HepG2 (cell line): ENCODE measurements around the gene TRIM54. TPM values are rescaled to one million over a fixed set of nuclear protein-coding genes. Genes with fewer than 3 reads are reported as not detected.

Experiments
- AGO2 ChIP-seq: fragments of 200-400 bp; formaldehyde crosslinking; optimal IDR thresholded peaks from 2 replicates; pipeline ENCODE3; 2017; ENCODE audit warnings: mild to moderate bottlenecking, low read depth, low read length, moderate library complexity
- CEBPZ ChIP-seq: IDR thresholded peaks from 2 replicates; pipeline ENCODE4 v1.6.1; 2012; ENCODE audit warnings: low read length, improper control_type of control experiment
- ELF4 ChIP-seq: sonication (generic); formaldehyde crosslinking; IDR thresholded peaks from 2 replicates; pipeline ENCODE4 v1.5.0; 2020; ENCODE audit warnings: missing genetic modification reagents, mild to moderate bottlenecking, moderate library complexity, borderline replicate concordance
- FOSL2 ChIP-seq: sonication (generic); formaldehyde crosslinking; IDR thresholded peaks from 2 replicates; pipeline ENCODE4 v1.4.0; 2020; ENCODE audit warnings: missing genetic modification reagents
- FOXP4 ChIP-seq: sonication (generic); formaldehyde crosslinking; IDR thresholded peaks from 2 replicates; pipeline ENCODE4 v1.4.0; 2020; ENCODE audit warnings: missing genetic modification reagents
- KDM4B ChIP-seq: sonication (generic); formaldehyde crosslinking; IDR thresholded peaks from 2 replicates; pipeline ENCODE4 v1.4.0; 2020; ENCODE audit warnings: missing genetic modification reagents
- MXI1 ChIP-seq: IDR thresholded peaks from 3 replicates; pipeline ENCODE4 v1.6.1; 2012; ENCODE audit warnings: low read depth, low read length, inconsistent platforms, borderline replicate concordance
- TRAFD1 ChIP-seq: sonication (generic); formaldehyde crosslinking; IDR thresholded peaks from 2 replicates; pipeline ENCODE4 v1.5.1; 2020; ENCODE audit warnings: missing genetic modification reagents, mild to moderate bottlenecking, borderline replicate concordance
- ZHX2 ChIP-seq, 2 experiments: sonication (generic) in 1 of 2; formaldehyde crosslinking in 1 of 2; IDR thresholded peaks; 2 replicates each; pipeline versions ENCODE4 v1.6.1 to v1.9.0; 2014 to 2022; ENCODE audit warnings: antibody characterized with exemption in 1 of 2, borderline replicate concordance in 1 of 2, inconsistent platforms in 1 of 2, low read depth in 1 of 2, missing genetic modification reagents in 1 of 2
- ZIK1 ChIP-seq: sonication (generic); formaldehyde crosslinking; IDR thresholded peaks from 2 replicates; pipeline ENCODE4 v1.5.0; 2020; ENCODE audit warnings: mild to moderate bottlenecking, low read depth, missing genetic modification reagents, borderline replicate concordance
- ZNF136 ChIP-seq: sonication (generic); formaldehyde crosslinking; IDR thresholded peaks from 2 replicates; pipeline ENCODE4 v1.8.1; 2022; ENCODE audit warnings: low read depth, mild to moderate bottlenecking, moderate library complexity, missing genetic modification reagents
- ZNF335 ChIP-seq: sonication (generic); formaldehyde crosslinking; IDR thresholded peaks from 2 replicates; pipeline ENCODE4 v1.4.0; 2020; ENCODE audit warnings: missing genetic modification reagents
- ZNF460 ChIP-seq: sonication (generic); formaldehyde crosslinking; IDR thresholded peaks from 2 replicates; pipeline ENCODE4 v1.5.1; 2020; ENCODE audit warnings: missing genetic modification reagents, mild to moderate bottlenecking, borderline replicate concordance
- ZNF709 ChIP-seq: sonication (generic); formaldehyde crosslinking; IDR thresholded peaks from 2 replicates; pipeline ENCODE4 v1.5.0; 2020; ENCODE audit warnings: mild to moderate bottlenecking, missing genetic modification reagents
- polyA plus RNA-seq, 8 experiments: library from polyadenylated mRNA; depleted of rRNA in 3 of 8; stranded (reverse) in 7 of 8; unstranded in 1 of 8; fragments of >200 nt; fragmentation: Illumina TruSeq in 4 of 8; extraction: Trizol in 4 of 8; gene quantifications; 2 replicates each; pipeline versions ENCODE4 v1.2.1 to v1.2.3, GENCODE V29; 2011 to 2016; ENCODE audit warnings: low read depth in 4 of 8, missing spikeins in 1 of 8, mixed read lengths in 1 of 8; ENCODE audit not compliant: insufficient read depth in 1 of 8
- total RNA-seq, 5 experiments: library from RNA; depleted of rRNA; stranded (reverse); fragments of >200 nt; fragmentation: Illumina TruSeq; extraction: Trizol; gene quantifications; 2 replicates each; pipeline ENCODE4 v1.2.3, GENCODE V29; 2016; ENCODE audit warnings: low read depth in 1 of 5

The TRIM54 gene
- total and polyA plus RNA-seq, 2 of the 13 experiments (the other 11 are each of a cell fraction or from before 2014, with no cell fraction given) = 0.07 to 0.13 TPM

- TF ChIP-seq FOXP4 (CRISPR knock-in tag) = peak; percentile 59; the same call in 1 of the 2 replicates
- 0 out of 2 replicates have a peak, but pooled peaks have one; percentile 26 for TF ChIP-seq ZHX2 (IDR thresholded peaks at IDR 0.05; ENCODE audit: low read depth)
- no peak for TF ChIP-seq ZHX2 (CRISPR knock-in tag; IDR thresholded peaks at IDR 0.05; ENCODE audit: borderline replicate concordance)
- peak; percentile 68 for TF ChIP-seq FOSL2 (CRISPR knock-in tag)
- TF ChIP-seq AGO2 = no peak
- no peak for TF ChIP-seq MXI1
- no peak for TF ChIP-seq KDM4B
- TF ChIP-seq ZIK1 (CRISPR knock-in tag) = 0 out of 2 replicates have a peak, but pooled peaks have one; percentile 60
- no peak for TF ChIP-seq ZNF136 (CRISPR knock-in tag)
- TF ChIP-seq ZNF709 = peak; percentile 95
- no peak for TF ChIP-seq TRAFD1 (CRISPR knock-in tag)
- no peak for TF ChIP-seq ZNF335 (CRISPR knock-in tag)
- no peak for TF ChIP-seq CEBPZ
- TF ChIP-seq ZNF460 (CRISPR knock-in tag) = no peak
- peak; percentile 57; the same call in 1 of the 2 replicates for TF ChIP-seq ELF4 (CRISPR knock-in tag)
Observed at GRCh38 chr2:27264753-27265535, 17.3 kb upstream of the TRIM54 start (continued).
